IgD-negative memory B cell (primary cell): ENCODE data around the gene CCDC92. TPM values are rescaled to one million over a fixed set of nuclear protein-coding genes. Genes with fewer than 3 reads are reported as not detected.

ENCODE experiments used
- H3K27ac Mint-ChIP-seq, 3 donors: one replicate each; pipeline ENCODE4 v1.8.0; 2020 to 2022; ENCODE audit warnings: mild to moderate bottlenecking in 3 of 3, mixed read lengths in 3 of 3, moderate library complexity in 1 of 3
- H3K27me3 Mint-ChIP-seq: one replicate; pipeline ENCODE4 v1.8.0; 2021; ENCODE audit warnings: mixed read lengths
- H3K36me3 Mint-ChIP-seq: one replicate; pipeline ENCODE4 v1.8.0; 2020; ENCODE audit warnings: mild to moderate bottlenecking, mixed read lengths
- H3K4me1 Mint-ChIP-seq, 3 donors: one replicate each; pipeline ENCODE4 v1.8.0; 2020 to 2022; ENCODE audit warnings: mixed read lengths in 3 of 3, mild to moderate bottlenecking in 1 of 3
- H3K4me3 Mint-ChIP-seq, 4 donors: one replicate each; pipeline ENCODE4 v1.8.0; 2020 to 2022; ENCODE audit warnings: mild to moderate bottlenecking in 4 of 4, mixed read lengths in 4 of 4, moderate library complexity in 3 of 4
- H3K9me3 Mint-ChIP-seq, 3 donors: one replicate each; pipeline ENCODE4 v1.8.0; 2020 to 2021; ENCODE audit warnings: mixed read lengths in 3 of 3, mild to moderate bottlenecking in 1 of 3
- polyA plus RNA-seq: library from polyadenylated mRNA; unstranded; fragments of 300-500 nt; fragmentation: Illumina TruSeq; gene quantifications from one replicate; pipeline ENCODE4 v1.2.3, GENCODE V29; 2021

CCDC92 gene
- polyA plus RNA-seq, 1 donor from 2014 or later: 27.8 TPM

- H3K27ac Mint-ChIP-seq: peak overlapping the region in 1 of 3 donors; percentile 30
- peaks cover 16 to 25% (median 17%) of the 10 kb centered on the region in 3 donors for H3K4me1 Mint-ChIP-seq
- no peaks in the 10 kb centered on the region for H3K9me3 Mint-ChIP-seq
- peaks cover 2% of the 10 kb centered on the region for H3K36me3 Mint-ChIP-seq
- no peak overlapping the region for H3K4me3 Mint-ChIP-seq
- no peaks in the 10 kb centered on the region for H3K27me3 Mint-ChIP-seq
Measured at GRCh38 chr12:124007826-124008570, 35.4 kb upstream of the CCDC92 start.

GRCh38 chr12:124006846-124007713 is 34.4 kb upstream of the CCDC92 start:
- Mint-ChIP-seq H3K9me3 (no peaks in the 10 kb centered on the region), H3K36me3 (peaks cover 2% of the 10 kb centered on the region), H3K27ac (peak overlapping the region; percentile 2 to 92 (median 17)), H3K4me1 (peaks cover 16 to 25% (median 17%) of the 10 kb centered on the region in 3 donors), H3K4me3 (peak overlapping the region in 2 of 4 donors; percentile 48 to 74), H3K27me3 (no peaks in the 10 kb centered on the region)

GRCh38 chr12:124006085-124006845 is 33.6 kb upstream of the CCDC92 start:
- Mint-ChIP-seq H3K36me3 (peaks cover 2% of the 10 kb centered on the region), H3K27me3 (no peaks in the 10 kb centered on the region), H3K9me3 (no peaks in the 10 kb centered on the region), H3K4me1 (peaks cover 16 to 25% (median 17%) of the 10 kb centered on the region in 3 donors), H3K4me3 (peak overlapping the region in 3 of 4 donors; percentile 48 to 74 (median 63)), H3K27ac (peak overlapping the region; percentile 2 to 92 (median 17))

- Mint-ChIP-seq H3K4me3 (no peak overlapping the region), H3K27ac (peak overlapping the region in 1 of 3 donors; percentile 49), H3K36me3 (no peaks in the 10 kb centered on the region)
Measured at GRCh38 chr12:124004233-124004875, 31.7 kb upstream of the CCDC92 start.

GRCh38 chr12:124002654-124003053 is 30.0 kb upstream of the CCDC92 start:
- no peaks in the 10 kb centered on the region for H3K9me3 Mint-ChIP-seq
- no peak overlapping the region for H3K4me3 Mint-ChIP-seq
- H3K4me1 Mint-ChIP-seq: peaks cover 14 to 15% (median 14%) of the 10 kb centered on the region in 3 donors
- no peak overlapping the region for H3K27ac Mint-ChIP-seq
- no peaks in the 10 kb centered on the region for H3K27me3 Mint-ChIP-seq
- no peaks in the 10 kb centered on the region for H3K36me3 Mint-ChIP-seq

More at GRCh38 chr12:124004233-124004875, 31.7 kb upstream of the CCDC92 start:
- Mint-ChIP-seq H3K27me3 (no peaks in the 10 kb centered on the region), H3K4me1 (peaks cover 16 to 25% (median 17%) of the 10 kb centered on the region in 3 donors), H3K9me3 (no peaks in the 10 kb centered on the region)

- Mint-ChIP-seq H3K27me3 (no peaks in the 10 kb centered on the region), H3K4me3 (no peak overlapping the region), H3K27ac (no peak overlapping the region), H3K9me3 (no peaks in the 10 kb centered on the region), H3K4me1 (peaks cover 13 to 15% (median 14%) of the 10 kb centered on the region in 3 donors), H3K36me3 (no peaks in the 10 kb centered on the region)
Measured at GRCh38 chr12:124002021-124002644, 29.5 kb upstream of the CCDC92 start.

- Mint-ChIP-seq H3K27ac (no peak overlapping the region), H3K4me1 (peaks cover 7 to 8% (median 7%) of the 10 kb centered on the region in 3 donors), H3K9me3 (no peaks in the 10 kb centered on the region), H3K36me3 (no peaks in the 10 kb centered on the region), H3K4me3 (no peak overlapping the region), H3K27me3 (no peaks in the 10 kb centered on the region)
Measured at GRCh38 chr12:124001343-124001742, 28.7 kb upstream of the CCDC92 start.

GRCh38 chr12:124000111-124000510 is 27.5 kb upstream of the CCDC92 start:
- Mint-ChIP-seq H3K9me3 (no peaks in the 10 kb centered on the region), H3K4me1 (peaks cover 0 to 3% (median 1%) of the 10 kb centered on the region in 3 donors), H3K27me3 (no peaks in the 10 kb centered on the region), H3K27ac (no peak overlapping the region), H3K36me3 (peaks cover 1% of the 10 kb centered on the region), H3K4me3 (no peak overlapping the region)

- Mint-ChIP-seq H3K27ac (no peak overlapping the region), H3K27me3 (no peaks in the 10 kb centered on the region), H3K4me3 (no peak overlapping the region), H3K9me3 (no peaks in the 10 kb centered on the region), H3K36me3 (peaks cover 4% of the 10 kb centered on the region), H3K4me1 (peaks cover 0 to 9% (median 7%) of the 10 kb centered on the region in 3 donors)
Measured at GRCh38 chr12:123998991-123999359, 26.3 kb upstream of the CCDC92 start.

GRCh38 chr12:123998344-123998990 is 25.8 kb upstream of the CCDC92 start:
- peaks cover 4% of the 10 kb centered on the region for H3K36me3 Mint-ChIP-seq
- H3K4me3 Mint-ChIP-seq: no peak overlapping the region
- peaks cover 0 to 9% (median 7%) of the 10 kb centered on the region in 3 donors for H3K4me1 Mint-ChIP-seq
- no peaks in the 10 kb centered on the region for H3K27me3 Mint-ChIP-seq
- H3K9me3 Mint-ChIP-seq: no peaks in the 10 kb centered on the region
- no peak overlapping the region for H3K27ac Mint-ChIP-seq

GRCh38 chr12:123997908-123998307 is 25.3 kb upstream of the CCDC92 start:
- Mint-ChIP-seq H3K9me3 (no peaks in the 10 kb centered on the region), H3K36me3 (peaks cover 5% of the 10 kb centered on the region), H3K4me3 (no peak overlapping the region), H3K4me1 (peaks cover 0 to 9% (median 7%) of the 10 kb centered on the region in 3 donors), H3K27me3 (no peaks in the 10 kb centered on the region), H3K27ac (no peak overlapping the region)

- H3K27ac Mint-ChIP-seq: no peak overlapping the region
- H3K4me3 Mint-ChIP-seq: peak overlapping the region in 1 of 4 donors; percentile 31
- H3K9me3 Mint-ChIP-seq: no peaks in the 10 kb centered on the region
- peaks cover 8% of the 10 kb centered on the region for H3K36me3 Mint-ChIP-seq
- H3K27me3 Mint-ChIP-seq: no peaks in the 10 kb centered on the region
- peaks cover 0 to 9% (median 7%) of the 10 kb centered on the region in 3 donors for H3K4me1 Mint-ChIP-seq
Measured at GRCh38 chr12:123997033-123997822, 24.6 kb upstream of the CCDC92 start.

- H3K36me3 Mint-ChIP-seq: peaks cover 8% of the 10 kb centered on the region
Measured at GRCh38 chr12:123996581-123996980, 23.9 kb upstream of the CCDC92 start.

More at GRCh38 chr12:123996581-123996980, 23.9 kb upstream of the CCDC92 start:
- no peaks in the 10 kb centered on the region for H3K9me3 Mint-ChIP-seq
- H3K27me3 Mint-ChIP-seq: no peaks in the 10 kb centered on the region
- peaks cover 0 to 9% (median 7%) of the 10 kb centered on the region in 3 donors for H3K4me1 Mint-ChIP-seq
- peak overlapping the region in 1 of 3 donors; percentile 24 for H3K27ac Mint-ChIP-seq
- no peak overlapping the region for H3K4me3 Mint-ChIP-seq
